HepG2 (cell line): ENCODE data around the gene NECTIN2. TPM values are rescaled to one million over a fixed set of nuclear protein-coding genes. Genes with fewer than 3 reads are reported as not detected.
A peak's percentile ranks its signal among the peaks of the same experiment; 100 is the strongest.

Source experiments
- GATAD2A ChIP-seq: IDR thresholded peaks from 2 replicates; pipeline ENCODE4 v1.6.1; 2016
- HDAC1 ChIP-seq: sonication (generic); formaldehyde crosslinking; IDR thresholded peaks from 2 replicates; pipeline ENCODE4 v1.5.1; 2020; ENCODE audit warnings: mild to moderate bottlenecking, missing genetic modification reagents
- HDAC2 ChIP-seq: sonication (generic); formaldehyde crosslinking; IDR thresholded peaks from 2 replicates; pipeline ENCODE4 v1.4.0; 2020; ENCODE audit warnings: missing genetic modification reagents
- MED8 ChIP-seq: sonication (generic); formaldehyde crosslinking; IDR thresholded peaks from 2 replicates; pipeline ENCODE4 v1.8.1; 2023; ENCODE audit warnings: mild to moderate bottlenecking, missing genetic modification reagents; ENCODE audit not compliant: insufficient replicate concordance
- MTA1 ChIP-seq: sonication (generic); formaldehyde crosslinking; IDR thresholded peaks from 2 replicates; pipeline ENCODE4 v1.4.0; 2020; ENCODE audit warnings: missing genetic modification reagents, mild to moderate bottlenecking, borderline replicate concordance
- PHF21A ChIP-seq: sonication (generic); formaldehyde crosslinking; IDR thresholded peaks from 2 replicates; pipeline ENCODE4 v1.5.0; 2020; ENCODE audit warnings: mild to moderate bottlenecking, missing genetic modification reagents
- PTBP1 ChIP-seq: fragments of 200-400 bp; formaldehyde crosslinking; IDR thresholded peaks from 2 replicates; pipeline ENCODE4 v1.6.1; 2018; ENCODE audit warnings: low read length, low read depth; ENCODE audit not compliant: poor library complexity, severe bottlenecking
- SAP130 ChIP-seq: IDR thresholded peaks from 2 replicates; pipeline ENCODE4 v1.6.1; 2016; ENCODE audit warnings: low read depth
- TCF12 ChIP-seq, 2 experiments: fragments of 450-650 bp in 1 of 2; sonication (generic) in 1 of 2; formaldehyde crosslinking in 1 of 2; IDR thresholded peaks; 2 replicates each; pipeline versions ENCODE4 v1.6.1 to v1.8.0; 2017 to 2022; ENCODE audit warnings: antibody characterized with exemption in 1 of 2, mild to moderate bottlenecking in 1 of 2, missing genetic modification reagents in 1 of 2, moderate library complexity in 1 of 2
- ZKSCAN8 ChIP-seq: IDR thresholded peaks from 2 replicates; pipeline ENCODE4 v1.6.1; 2016; ENCODE audit warnings: borderline replicate concordance, missing genetic modification reagents, missing compliant biosample characterization
- ZNF264 ChIP-seq: sonication (generic); formaldehyde crosslinking; IDR thresholded peaks from 2 replicates; pipeline ENCODE4 v1.4.0; 2020; ENCODE audit warnings: missing genetic modification reagents
- ZNF552 ChIP-seq: sonication (generic); formaldehyde crosslinking; IDR thresholded peaks from 2 replicates; pipeline ENCODE4 v1.9.0; 2022; ENCODE audit warnings: missing genetic modification reagents, mild to moderate bottlenecking, borderline replicate concordance
- ZNF558 ChIP-seq: sonication (generic); formaldehyde crosslinking; IDR thresholded peaks from 2 replicates; pipeline ENCODE4 v1.9.0; 2022; ENCODE audit warnings: mild to moderate bottlenecking, missing genetic modification reagents, borderline replicate concordance
- ZNF563 ChIP-seq: sonication (generic); formaldehyde crosslinking; IDR thresholded peaks from 2 replicates; pipeline ENCODE4 v1.8.0; 2022; ENCODE audit warnings: mild to moderate bottlenecking, moderate library complexity, missing genetic modification reagents
- ZSCAN30 ChIP-seq: sonication (generic); formaldehyde crosslinking; IDR thresholded peaks from 2 replicates; pipeline ENCODE4 v1.5.0; 2020; ENCODE audit warnings: mild to moderate bottlenecking, missing genetic modification reagents
- polyA plus RNA-seq, 8 experiments: library from polyadenylated mRNA; depleted of rRNA in 3 of 8; stranded (reverse) in 7 of 8; unstranded in 1 of 8; fragments of >200 nt; fragmentation: Illumina TruSeq in 4 of 8; extraction: Trizol in 4 of 8; gene quantifications; 2 replicates each; pipeline versions ENCODE4 v1.2.1 to v1.2.3, GENCODE V29; 2011 to 2016; ENCODE audit warnings: low read depth in 4 of 8, missing spikeins in 1 of 8, mixed read lengths in 1 of 8; ENCODE audit not compliant: insufficient read depth in 1 of 8
- total RNA-seq, 5 experiments: library from RNA; depleted of rRNA; stranded (reverse); fragments of >200 nt; fragmentation: Illumina TruSeq; extraction: Trizol; gene quantifications; 2 replicates each; pipeline ENCODE4 v1.2.3, GENCODE V29; 2016; ENCODE audit warnings: low read depth in 1 of 5
- TF ChIP-seq, protein P1 (sequence below): sonication (generic); formaldehyde crosslinking; IDR thresholded peaks from 2 replicates; pipeline ENCODE4 v1.4.0; 2020; ENCODE audit warnings: missing genetic modification reagents, mild to moderate bottlenecking, borderline replicate concordance
- TF ChIP-seq, protein P2 (sequence below), 2 experiments: IDR thresholded peaks; 2 replicates each; pipeline ENCODE4 v1.6.1; 2011 to 2012; ENCODE audit warnings: low read length in 2 of 2, borderline replicate concordance in 1 of 2, low read depth in 1 of 2, mild to moderate bottlenecking in 1 of 2, moderate library complexity in 1 of 2
- TF ChIP-seq, protein P3 (sequence below): sonication (generic); formaldehyde crosslinking; IDR thresholded peaks from 2 replicates; pipeline ENCODE4 v1.4.0; 2020; ENCODE audit warnings: missing genetic modification reagents, borderline replicate concordance

The NECTIN2 gene
- total and polyA plus RNA-seq, 2 of the 13 experiments (the other 11 are each of a cell fraction or from before 2014, with no cell fraction given) = 75.4 to 114 TPM

- TF ChIP-seq, protein P1, sequence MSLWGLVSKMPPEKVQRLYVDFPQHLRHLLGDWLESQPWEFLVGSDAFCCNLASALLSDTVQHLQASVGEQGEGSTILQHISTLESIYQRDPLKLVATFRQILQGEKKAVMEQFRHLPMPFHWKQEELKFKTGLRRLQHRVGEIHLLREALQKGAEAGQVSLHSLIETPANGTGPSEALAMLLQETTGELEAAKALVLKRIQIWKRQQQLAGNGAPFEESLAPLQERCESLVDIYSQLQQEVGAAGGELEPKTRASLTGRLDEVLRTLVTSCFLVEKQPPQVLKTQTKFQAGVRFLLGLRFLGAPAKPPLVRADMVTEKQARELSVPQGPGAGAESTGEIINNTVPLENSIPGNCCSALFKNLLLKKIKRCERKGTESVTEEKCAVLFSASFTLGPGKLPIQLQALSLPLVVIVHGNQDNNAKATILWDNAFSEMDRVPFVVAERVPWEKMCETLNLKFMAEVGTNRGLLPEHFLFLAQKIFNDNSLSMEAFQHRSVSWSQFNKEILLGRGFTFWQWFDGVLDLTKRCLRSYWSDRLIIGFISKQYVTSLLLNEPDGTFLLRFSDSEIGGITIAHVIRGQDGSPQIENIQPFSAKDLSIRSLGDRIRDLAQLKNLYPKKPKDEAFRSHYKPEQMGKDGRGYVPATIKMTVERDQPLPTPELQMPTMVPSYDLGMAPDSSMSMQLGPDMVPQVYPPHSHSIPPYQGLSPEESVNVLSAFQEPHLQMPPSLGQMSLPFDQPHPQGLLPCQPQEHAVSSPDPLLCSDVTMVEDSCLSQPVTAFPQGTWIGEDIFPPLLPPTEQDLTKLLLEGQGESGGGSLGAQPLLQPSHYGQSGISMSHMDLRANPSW (CRISPR knock-in tag) = peak; percentile 2; the same call in 1 of the 2 replicates
- no peak for TF ChIP-seq TCF12 (IDR thresholded peaks at IDR 0.05)
- peak; percentile 35; the same call in 1 of the 2 replicates for TF ChIP-seq TCF12 (CRISPR knock-in tag; IDR thresholded peaks at IDR 0.05)
- TF ChIP-seq HDAC1 = peak; percentile 45; the same call in 1 of the 2 replicates
- TF ChIP-seq ZNF552 (CRISPR knock-in tag) = 0 out of 2 replicates have a peak, but pooled peaks have one; percentile 46
- TF ChIP-seq GATAD2A = peak; percentile 46; the same call in 1 of the 2 replicates
- TF ChIP-seq ZNF264 (CRISPR knock-in tag) = peak; percentile 28; the same call in 1 of the 2 replicates
- TF ChIP-seq MTA1 (CRISPR knock-in tag) = peak; percentile 55; the same call in 1 of the 2 replicates
- TF ChIP-seq ZNF563 (CRISPR knock-in tag) = peak; percentile 71
- TF ChIP-seq ZSCAN30 (CRISPR knock-in tag) = peak; percentile 61; the same call in 1 of the 2 replicates
- TF ChIP-seq ZKSCAN8 (CRISPR knock-in tag) = 0 out of 2 replicates have a peak, but pooled peaks have one; percentile 22
- TF ChIP-seq, protein P2, sequence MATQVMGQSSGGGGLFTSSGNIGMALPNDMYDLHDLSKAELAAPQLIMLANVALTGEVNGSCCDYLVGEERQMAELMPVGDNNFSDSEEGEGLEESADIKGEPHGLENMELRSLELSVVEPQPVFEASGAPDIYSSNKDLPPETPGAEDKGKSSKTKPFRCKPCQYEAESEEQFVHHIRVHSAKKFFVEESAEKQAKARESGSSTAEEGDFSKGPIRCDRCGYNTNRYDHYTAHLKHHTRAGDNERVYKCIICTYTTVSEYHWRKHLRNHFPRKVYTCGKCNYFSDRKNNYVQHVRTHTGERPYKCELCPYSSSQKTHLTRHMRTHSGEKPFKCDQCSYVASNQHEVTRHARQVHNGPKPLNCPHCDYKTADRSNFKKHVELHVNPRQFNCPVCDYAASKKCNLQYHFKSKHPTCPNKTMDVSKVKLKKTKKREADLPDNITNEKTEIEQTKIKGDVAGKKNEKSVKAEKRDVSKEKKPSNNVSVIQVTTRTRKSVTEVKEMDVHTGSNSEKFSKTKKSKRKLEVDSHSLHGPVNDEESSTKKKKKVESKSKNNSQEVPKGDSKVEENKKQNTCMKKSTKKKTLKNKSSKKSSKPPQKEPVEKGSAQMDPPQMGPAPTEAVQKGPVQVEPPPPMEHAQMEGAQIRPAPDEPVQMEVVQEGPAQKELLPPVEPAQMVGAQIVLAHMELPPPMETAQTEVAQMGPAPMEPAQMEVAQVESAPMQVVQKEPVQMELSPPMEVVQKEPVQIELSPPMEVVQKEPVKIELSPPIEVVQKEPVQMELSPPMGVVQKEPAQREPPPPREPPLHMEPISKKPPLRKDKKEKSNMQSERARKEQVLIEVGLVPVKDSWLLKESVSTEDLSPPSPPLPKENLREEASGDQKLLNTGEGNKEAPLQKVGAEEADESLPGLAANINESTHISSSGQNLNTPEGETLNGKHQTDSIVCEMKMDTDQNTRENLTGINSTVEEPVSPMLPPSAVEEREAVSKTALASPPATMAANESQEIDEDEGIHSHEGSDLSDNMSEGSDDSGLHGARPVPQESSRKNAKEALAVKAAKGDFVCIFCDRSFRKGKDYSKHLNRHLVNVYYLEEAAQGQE (IDR thresholded peaks at IDR 0.05; ENCODE audit: borderline replicate concordance in 1 of 2, low read depth in 1 of 2, low read length in 2 of 2) = peak in 1 of 2 experiments; percentile 40; a peak in 1 of 4 replicates
- 0 out of 2 replicates have a peak, but pooled peaks have one; percentile 3 for TF ChIP-seq HDAC2 (CRISPR knock-in tag)
- TF ChIP-seq PHF21A (CRISPR knock-in tag) = peak; percentile 54; the same call in 1 of the 2 replicates
- TF ChIP-seq, protein P3, sequence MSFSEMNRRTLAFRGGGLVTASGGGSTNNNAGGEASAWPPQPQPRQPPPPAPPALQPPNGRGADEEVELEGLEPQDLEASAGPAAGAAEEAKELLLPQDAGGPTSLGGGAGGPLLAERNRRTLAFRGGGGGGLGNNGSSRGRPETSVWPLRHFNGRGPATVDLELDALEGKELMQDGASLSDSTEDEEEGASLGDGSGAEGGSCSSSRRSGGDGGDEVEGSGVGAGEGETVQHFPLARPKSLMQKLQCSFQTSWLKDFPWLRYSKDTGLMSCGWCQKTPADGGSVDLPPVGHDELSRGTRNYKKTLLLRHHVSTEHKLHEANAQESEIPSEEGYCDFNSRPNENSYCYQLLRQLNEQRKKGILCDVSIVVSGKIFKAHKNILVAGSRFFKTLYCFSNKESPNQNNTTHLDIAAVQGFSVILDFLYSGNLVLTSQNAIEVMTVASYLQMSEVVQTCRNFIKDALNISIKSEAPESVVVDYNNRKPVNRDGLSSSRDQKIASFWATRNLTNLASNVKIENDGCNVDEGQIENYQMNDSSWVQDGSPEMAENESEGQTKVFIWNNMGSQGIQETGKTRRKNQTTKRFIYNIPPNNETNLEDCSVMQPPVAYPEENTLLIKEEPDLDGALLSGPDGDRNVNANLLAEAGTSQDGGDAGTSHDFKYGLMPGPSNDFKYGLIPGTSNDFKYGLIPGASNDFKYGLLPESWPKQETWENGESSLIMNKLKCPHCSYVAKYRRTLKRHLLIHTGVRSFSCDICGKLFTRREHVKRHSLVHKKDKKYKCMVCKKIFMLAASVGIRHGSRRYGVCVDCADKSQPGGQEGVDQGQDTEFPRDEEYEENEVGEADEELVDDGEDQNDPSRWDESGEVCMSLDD (CRISPR knock-in tag) = 0 out of 2 replicates have a peak, but pooled peaks have one; percentile 3
- TF ChIP-seq PTBP1 = peak; percentile 35
- TF ChIP-seq MED8 (CRISPR knock-in tag) = peak; percentile 78
- TF ChIP-seq SAP130 (CRISPR knock-in tag) = peak; percentile 51; the same call in 1 of the 2 replicates
- peak; percentile 47; the same call in 1 of the 2 replicates for TF ChIP-seq ZNF558 (CRISPR knock-in tag)
Measured at GRCh38 chr19:44808463-44809371, 37.4 kb upstream of the NECTIN2 start, which contains the start of gene BCAM (continued).
